ENCODE results near the gene R3HDM4.
A peak's percentile ranks its signal among the peaks of the same experiment; 100 is the strongest.

DNA sequence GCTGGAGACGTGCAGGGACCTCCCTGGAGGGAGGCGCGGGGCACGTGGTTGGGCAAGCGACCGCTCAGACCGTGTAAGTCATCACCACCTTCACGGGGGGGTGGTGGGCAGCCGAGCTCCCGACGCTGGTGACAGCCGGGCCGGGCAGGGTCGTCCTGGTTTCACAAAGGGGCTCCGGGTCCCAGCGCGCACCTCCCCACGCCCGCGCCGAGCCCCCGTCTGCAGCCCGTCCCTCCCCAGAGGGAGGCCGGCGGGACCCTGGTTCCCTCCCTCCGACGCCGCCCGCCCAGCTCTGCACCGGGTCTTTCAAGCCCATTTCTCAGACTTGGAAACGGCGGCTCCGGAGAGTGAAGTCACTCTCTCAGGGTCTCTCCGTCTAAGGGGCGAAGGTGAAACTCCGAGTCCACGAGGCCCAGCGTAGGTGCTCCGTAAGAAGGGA, 12.1 kb upstream of the R3HDM4 start:
- TF ChIP-seq ZNF778 (CRISPR knock-in tag; IDR thresholded peaks at IDR 0.05) (no peak), KDM4B (IDR thresholded peaks at IDR 0.05; ENCODE audit: borderline replicate concordance in 2 of 2, low read depth in 1 of 2) (0 out of 4 replicates have a peak, but pooled peaks of 1 of the 2 experiments have one; percentile 10), BCL6 (CRISPR knock-in tag; IDR thresholded peaks at IDR 0.05) (no peak), MXI1 (IDR thresholded peaks at IDR 0.05; ENCODE audit: low read depth, low read length) (no peak), ZBTB7A (IDR thresholded peaks at IDR 0.05; ENCODE audit: borderline replicate concordance, control insufficient read depth, low read depth, low read length) (peak; percentile 66)
- TF ChIP-seq, protein P1, sequence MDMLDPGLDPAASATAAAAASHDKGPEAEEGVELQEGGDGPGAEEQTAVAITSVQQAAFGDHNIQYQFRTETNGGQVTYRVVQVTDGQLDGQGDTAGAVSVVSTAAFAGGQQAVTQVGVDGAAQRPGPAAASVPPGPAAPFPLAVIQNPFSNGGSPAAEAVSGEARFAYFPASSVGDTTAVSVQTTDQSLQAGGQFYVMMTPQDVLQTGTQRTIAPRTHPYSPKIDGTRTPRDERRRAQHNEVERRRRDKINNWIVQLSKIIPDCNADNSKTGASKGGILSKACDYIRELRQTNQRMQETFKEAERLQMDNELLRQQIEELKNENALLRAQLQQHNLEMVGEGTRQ (CRISPR knock-in tag; IDR thresholded peaks at IDR 0.05): peak; percentile 77
- TF ChIP-seq, protein P2, sequence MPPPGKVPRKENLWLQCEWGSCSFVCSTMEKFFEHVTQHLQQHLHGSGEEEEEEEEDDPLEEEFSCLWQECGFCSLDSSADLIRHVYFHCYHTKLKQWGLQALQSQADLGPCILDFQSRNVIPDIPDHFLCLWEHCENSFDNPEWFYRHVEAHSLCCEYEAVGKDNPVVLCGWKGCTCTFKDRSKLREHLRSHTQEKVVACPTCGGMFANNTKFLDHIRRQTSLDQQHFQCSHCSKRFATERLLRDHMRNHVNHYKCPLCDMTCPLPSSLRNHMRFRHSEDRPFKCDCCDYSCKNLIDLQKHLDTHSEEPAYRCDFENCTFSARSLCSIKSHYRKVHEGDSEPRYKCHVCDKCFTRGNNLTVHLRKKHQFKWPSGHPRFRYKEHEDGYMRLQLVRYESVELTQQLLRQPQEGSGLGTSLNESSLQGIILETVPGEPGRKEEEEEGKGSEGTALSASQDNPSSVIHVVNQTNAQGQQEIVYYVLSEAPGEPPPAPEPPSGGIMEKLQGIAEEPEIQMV (tag; conservative IDR thresholded peaks at IDR 0.05; ENCODE audit: low read depth): no peak
- TF ChIP-seq, protein P3, sequence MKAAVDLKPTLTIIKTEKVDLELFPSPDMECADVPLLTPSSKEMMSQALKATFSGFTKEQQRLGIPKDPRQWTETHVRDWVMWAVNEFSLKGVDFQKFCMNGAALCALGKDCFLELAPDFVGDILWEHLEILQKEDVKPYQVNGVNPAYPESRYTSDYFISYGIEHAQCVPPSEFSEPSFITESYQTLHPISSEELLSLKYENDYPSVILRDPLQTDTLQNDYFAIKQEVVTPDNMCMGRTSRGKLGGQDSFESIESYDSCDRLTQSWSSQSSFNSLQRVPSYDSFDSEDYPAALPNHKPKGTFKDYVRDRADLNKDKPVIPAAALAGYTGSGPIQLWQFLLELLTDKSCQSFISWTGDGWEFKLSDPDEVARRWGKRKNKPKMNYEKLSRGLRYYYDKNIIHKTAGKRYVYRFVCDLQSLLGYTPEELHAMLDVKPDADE (conservative IDR thresholded peaks at IDR 0.05; ENCODE audit: control insufficient read depth, low read depth, low read length): no peak
- TF ChIP-seq, protein P4, sequence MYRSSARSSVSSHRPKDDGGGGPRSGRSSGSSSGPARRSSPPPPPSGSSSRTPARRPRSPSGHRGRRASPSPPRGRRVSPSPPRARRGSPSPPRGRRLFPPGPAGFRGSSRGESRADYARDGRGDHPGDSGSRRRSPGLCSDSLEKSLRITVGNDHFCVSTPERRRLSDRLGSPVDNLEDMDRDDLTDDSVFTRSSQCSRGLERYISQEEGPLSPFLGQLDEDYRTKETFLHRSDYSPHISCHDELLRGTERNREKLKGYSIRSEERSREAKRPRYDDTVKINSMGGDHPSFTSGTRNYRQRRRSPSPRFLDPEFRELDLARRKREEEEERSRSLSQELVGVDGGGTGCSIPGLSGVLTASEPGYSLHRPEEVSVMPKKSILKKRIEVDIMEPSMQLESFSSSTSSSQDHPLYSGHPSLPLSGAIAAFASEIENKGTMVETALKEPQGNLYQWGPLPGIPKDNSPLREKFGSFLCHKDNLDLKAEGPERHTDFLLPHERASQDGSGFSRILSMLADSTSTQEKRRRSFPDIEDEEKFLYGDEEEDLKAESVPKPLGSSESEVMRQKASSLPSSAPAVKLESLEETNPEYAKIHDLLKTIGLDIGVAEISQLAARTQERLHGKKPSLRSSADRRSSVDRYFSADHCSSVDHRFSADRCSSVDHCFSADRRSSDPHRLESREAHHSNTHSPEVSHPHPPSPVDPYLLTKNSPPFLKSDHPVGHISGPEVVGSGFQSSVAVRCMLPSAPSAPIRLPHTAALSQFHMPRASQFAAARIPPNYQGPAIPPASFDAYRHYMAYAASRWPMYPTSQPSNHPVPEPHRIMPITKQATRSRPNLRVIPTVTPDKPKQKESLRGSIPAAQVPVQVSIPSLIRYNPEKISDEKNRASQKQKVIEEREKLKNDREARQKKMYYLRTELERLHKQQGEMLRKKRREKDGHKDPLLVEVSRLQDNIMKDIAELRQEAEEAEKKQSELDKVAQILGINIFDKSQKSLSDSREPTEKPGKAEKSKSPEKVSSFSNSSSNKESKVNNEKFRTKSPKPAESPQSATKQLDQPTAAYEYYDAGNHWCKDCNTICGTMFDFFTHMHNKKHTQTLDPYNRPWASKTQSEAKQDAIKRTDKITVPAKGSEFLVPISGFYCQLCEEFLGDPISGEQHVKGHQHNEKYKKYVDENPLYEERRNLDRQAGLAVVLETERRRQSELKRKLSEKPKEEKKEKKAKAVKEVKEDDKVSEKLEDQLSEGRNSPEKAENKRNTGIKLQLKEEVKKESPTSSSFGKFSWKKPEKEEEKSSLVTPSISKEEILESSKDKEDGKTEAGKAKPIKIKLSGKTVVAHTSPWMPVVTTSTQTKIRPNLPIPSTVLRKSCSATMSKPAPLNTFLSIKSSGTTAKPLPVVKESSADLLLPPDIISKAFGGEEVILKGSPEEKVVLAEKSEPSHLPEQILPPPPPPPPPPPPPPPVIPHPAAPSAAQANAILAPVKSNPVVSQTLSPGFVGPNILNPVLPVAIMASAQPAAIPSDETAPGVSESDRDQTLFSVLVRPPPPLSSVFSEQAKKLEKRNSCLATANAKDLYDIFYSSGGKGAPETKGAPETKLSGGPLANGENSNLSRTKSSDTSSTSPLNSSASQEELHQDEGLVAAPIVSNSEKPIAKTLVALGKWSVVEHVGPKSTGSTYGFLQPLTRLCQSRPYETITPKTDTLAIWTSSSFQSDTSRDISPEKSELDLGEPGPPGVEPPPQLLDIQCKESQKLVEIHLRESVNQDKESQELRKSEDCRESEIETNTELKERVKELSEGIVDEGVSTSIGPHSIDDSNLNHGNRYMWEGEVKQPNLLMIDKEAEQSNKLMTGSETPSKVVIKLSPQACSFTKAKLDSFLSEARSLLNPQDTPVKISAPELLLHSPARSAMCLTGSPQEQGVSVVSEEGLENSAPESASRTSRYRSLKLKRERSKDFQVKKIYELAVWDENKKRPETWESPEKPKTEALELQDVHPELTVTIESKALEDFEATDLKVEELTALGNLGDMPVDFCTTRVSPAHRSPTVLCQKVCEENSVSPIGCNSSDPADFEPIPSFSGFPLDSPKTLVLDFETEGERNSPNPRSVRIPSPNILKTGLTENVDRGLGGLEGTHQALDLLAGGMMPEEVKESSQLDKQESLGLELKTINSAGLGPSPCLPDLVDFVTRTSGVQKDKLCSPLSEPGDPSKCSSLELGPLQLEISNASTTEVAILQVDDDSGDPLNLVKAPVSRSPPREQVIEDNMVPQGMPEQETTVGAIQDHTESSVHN (IDR thresholded peaks at IDR 0.05; ENCODE audit: borderline replicate concordance in 1 of 2, low read depth in 1 of 2): no peak
- TF ChIP-seq, protein P5, sequence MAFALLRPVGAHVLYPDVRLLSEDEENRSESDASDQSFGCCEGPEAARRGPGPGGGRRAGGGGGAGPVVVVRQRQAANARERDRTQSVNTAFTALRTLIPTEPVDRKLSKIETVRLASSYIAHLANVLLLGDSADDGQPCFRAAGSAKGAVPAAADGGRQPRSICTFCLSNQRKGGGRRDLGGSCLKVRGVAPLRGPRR (CRISPR knock-in tag; IDR thresholded peaks at IDR 0.05): peak; percentile 63; the same call in 1 of the 2 replicates

Measured in K562 (cell line).